Activated naive CD8-positive, alpha-beta T cell (primary cell): ENCODE measurements around the gene AMER2.

Experiments used
- H3K27ac Mint-ChIP-seq: one replicate; pipeline ENCODE4 v1.8.0; 2021; ENCODE audit warnings: mixed read lengths
- H3K27me3 Mint-ChIP-seq: one replicate; pipeline ENCODE4 v1.8.0; 2021; ENCODE audit warnings: mixed read lengths
- H3K36me3 Mint-ChIP-seq: one replicate; pipeline ENCODE4 v1.8.0; 2021; ENCODE audit warnings: mixed read lengths
- H3K4me1 Mint-ChIP-seq: one replicate; pipeline ENCODE4 v1.8.0; 2021; ENCODE audit warnings: low read depth, mixed read lengths
- H3K4me3 Mint-ChIP-seq: one replicate; pipeline ENCODE4 v1.8.0; 2021; ENCODE audit warnings: mild to moderate bottlenecking, mixed read lengths
- H3K9me3 Mint-ChIP-seq: one replicate; pipeline ENCODE4 v1.8.0; 2021; ENCODE audit warnings: low read depth, mixed read lengths

Gene AMER2, protein sequence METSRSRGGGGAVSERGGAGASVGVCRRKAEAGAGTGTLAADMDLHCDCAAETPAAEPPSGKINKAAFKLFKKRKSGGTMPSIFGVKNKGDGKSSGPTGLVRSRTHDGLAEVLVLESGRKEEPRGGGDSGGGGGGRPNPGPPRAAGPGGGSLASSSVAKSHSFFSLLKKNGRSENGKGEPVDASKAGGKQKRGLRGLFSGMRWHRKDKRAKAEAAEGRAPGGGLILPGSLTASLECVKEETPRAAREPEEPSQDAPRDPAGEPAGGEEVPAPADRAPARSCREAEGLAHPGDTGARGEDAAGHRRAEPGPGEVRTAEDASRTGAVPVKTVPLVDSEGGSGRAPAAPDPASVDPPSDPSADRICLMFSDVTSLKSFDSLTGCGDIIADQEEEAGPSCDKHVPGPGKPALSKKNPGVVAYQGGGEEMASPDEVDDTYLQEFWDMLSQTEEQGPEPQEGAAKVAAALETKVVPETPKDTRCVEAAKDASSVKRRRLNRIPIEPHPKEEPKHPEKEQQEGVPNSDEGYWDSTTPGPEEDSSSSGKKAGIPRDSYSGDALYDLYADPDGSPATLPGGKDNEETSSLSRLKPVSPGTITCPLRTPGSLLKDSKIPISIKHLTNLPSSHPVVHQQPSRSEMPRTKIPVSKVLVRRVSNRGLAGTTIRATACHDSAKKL

DNA sequence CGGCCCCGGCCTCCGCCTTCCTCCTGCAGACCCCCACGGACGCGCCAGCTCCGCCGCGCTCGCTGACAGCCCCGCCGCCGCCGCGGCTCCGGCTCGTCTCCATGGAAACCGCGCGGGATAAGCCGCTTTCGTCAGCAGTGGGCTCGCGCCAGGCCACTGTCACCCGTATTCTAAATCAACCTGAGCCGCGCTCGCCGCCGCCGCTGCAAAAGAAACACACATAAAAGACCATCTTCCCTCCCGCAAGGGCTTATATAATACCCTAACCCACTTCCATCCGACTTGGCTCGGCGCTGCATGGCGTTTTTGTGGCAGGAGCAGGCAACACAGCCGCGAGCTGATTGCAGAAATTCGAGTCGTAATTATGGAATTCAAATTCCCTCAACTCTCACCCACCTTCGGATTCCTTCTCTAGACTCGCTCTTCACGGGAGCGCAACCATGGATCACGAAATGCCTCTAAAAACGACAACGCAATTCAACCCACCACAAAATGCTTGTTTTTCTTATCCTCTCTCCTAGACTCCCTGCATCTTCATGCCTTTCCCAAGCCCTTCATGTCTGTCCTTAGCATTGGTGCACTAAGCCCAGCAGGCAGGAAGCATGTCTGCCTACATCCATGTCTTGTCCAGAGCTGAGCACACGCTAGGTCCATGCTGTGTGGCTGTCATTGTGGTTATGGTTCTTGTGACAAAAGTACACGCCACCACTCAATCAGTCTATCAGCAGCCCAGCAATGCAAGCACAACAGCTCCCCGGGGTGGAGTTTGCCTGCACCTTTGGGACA is at the start of gene AMER2:
AMER2 (minus strand) TSS at position 772 of the 786 bp plus-strand sequence; CDS start at position 103, 669 bp downstream.
- H3K27me3 Mint-ChIP-seq, result peaks cover 49% of the 10 kb centered on the region

DNA sequence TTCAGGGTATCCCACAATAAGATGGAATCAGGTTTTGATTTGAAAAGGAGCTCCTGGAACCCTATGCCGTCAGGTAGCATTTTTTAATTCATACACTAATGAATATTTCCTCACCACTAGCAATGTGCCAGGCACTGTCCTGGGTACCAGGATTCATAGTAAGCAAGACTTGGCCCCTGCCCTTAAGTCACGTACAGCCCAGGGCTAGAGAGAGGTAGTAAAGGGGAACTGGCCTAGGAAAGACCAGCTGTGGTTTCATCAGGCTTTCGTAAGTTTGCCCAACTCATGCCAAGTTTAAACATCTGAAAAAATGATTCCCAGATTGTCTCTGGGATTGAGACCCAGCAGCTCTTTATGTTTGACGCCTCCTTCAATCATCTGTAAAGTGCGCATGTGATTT is 45.9 kb upstream of the AMER2 start:
- Mint-ChIP-seq H3K27me3 (peaks cover 10% of the 10 kb centered on the region), H3K9me3 (no peaks in the 10 kb centered on the region), H3K4me3 (no peak overlapping the region), H3K27ac (no peak overlapping the region), H3K36me3 (no peaks in the 10 kb centered on the region), H3K4me1 (no peaks in the 10 kb centered on the region)

More for the DNA sequence above, at the start of gene AMER2:
- H3K27ac Mint-ChIP-seq, result no peak within 1 kb of the TSS
- no peaks in the 10 kb centered on the region for H3K36me3 Mint-ChIP-seq
- H3K4me1 Mint-ChIP-seq, result peaks cover 11% of the 10 kb centered on the region
- H3K4me3 Mint-ChIP-seq, result peak within 1 kb of the TSS; percentile 73
- H3K9me3 Mint-ChIP-seq, result no peaks in the 10 kb centered on the region

DNA sequence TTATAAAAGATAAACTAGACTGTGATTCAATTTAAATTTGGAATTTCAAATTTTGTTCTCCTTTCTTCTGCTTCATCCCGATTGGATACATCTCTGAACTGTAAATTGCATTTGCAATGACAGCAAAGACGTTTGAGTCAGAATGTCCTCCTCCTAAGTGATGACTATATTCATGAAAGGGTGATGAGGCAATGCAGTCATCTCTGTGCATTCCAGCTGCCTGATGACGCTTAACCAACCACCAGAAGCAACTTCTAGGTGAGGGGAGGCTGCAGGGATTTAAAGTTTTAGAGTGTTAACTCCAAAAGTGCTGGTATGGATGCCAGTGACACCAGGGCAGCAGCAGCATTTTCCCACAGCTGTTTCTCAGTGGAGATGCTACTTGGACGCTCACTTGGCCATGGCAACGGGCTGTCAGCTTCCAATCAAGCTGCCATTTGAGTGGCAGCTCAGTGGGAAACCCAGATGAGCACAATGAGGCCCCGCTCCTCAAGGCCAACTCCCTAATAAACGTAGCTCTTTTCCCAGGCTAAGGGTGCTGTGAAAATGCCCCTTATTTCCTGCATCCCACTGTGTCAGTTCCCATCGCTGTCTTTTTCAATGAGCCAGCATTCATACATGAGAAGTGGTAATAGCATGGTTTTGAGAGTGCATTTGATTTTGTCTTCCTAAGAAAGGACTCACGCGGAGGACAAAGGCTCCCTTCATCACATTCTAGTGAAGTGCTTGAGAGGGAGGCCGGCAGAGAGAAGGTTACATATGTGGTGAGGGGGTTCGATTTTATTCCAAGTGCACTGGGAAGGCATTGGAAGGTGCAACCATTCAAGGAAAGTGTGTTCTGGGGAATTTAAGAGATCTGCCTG is 45.2 kb upstream of the AMER2 start:
- Mint-ChIP-seq H3K36me3 (no peaks in the 10 kb centered on the region), H3K4me1 (no peaks in the 10 kb centered on the region), H3K4me3 (no peak overlapping the region), H3K27ac (no peak overlapping the region), H3K27me3 (peaks cover 6% of the 10 kb centered on the region), H3K9me3 (no peaks in the 10 kb centered on the region)

DNA sequence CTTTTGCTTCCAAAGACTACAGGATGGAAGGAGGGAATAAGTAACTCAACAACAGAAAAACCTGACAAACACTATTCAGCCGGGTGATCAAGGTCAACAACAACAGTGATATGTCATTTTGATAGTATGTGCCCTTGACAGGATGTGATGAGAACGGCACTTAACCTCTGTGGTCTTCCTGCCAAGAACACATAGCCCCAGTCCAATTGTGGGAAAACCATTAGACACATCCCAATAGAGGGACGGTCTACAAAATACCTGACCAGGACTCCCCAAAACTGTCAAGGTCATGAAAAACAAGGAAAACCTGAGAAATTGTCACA is 43.1 kb upstream of the AMER2 start:
- no peak overlapping the region for H3K4me3 Mint-ChIP-seq
- peaks cover 6% of the 10 kb centered on the region for H3K27me3 Mint-ChIP-seq
- no peaks in the 10 kb centered on the region for H3K4me1 Mint-ChIP-seq
- no peaks in the 10 kb centered on the region for H3K9me3 Mint-ChIP-seq
- H3K36me3 Mint-ChIP-seq, result no peaks in the 10 kb centered on the region
- H3K27ac Mint-ChIP-seq, result no peak overlapping the region

DNA sequence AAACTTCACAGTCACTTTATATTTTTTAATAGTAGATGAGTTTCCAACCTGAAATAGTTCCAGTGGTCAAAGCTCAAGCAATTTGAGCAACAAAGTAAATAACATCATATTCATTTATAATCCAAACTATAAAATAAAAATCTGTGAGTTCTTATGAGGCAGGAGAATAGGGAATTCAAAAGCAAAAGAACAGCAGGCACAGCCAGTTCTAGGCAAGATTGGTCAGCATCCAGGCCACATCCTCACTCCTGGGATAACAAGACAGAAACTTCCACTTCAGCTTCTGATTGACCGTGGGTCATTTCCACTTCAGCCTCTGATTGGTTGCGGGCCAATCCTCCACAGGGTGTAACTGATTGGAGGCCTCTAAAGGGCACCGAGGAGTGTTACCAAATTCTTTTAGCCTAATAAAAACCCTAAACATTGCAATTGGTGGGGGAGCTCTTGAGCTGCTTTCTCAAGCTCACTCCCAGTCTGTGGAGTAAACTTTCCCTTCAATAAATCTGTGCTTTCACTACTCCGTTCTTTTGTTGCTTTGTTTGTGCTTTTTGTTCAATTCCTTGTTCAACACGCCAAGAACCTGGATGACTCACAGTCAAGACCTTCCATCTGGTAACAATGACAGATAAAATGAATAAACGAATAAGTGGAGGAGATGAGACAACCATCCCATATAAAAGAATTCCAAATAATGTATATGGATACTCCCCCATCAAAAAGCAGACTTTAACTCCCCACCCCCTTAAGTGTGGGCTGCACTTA is 42.6 kb upstream of the AMER2 start:
- H3K27me3 Mint-ChIP-seq, result peaks cover 6% of the 10 kb centered on the region
- no peaks in the 10 kb centered on the region for H3K4me1 Mint-ChIP-seq
- no peaks in the 10 kb centered on the region for H3K36me3 Mint-ChIP-seq
- no peak overlapping the region for H3K27ac Mint-ChIP-seq
- no peaks in the 10 kb centered on the region for H3K9me3 Mint-ChIP-seq
- H3K4me3 Mint-ChIP-seq, result no peak overlapping the region

DNA sequence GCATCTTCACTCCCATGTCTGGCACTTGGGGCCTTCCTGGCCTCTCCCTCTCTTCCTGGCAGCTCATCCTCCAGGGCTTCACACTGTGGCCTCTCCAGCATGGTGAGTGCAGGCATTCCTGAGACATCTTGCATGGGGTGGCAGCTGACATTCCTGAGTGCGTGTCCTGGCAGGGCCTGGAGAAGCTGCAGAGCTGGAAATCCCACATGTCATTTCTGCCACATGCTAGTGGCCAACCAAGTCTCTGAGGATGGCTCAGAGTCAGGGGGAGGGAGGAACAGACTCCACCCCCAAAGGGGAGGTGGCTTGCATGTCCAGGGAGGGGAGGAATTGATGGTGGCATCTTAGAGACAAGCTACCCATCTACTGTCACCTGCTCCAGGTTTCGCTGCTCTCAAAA is 41.6 kb upstream of the AMER2 start:
- Mint-ChIP-seq H3K4me3 (no peak overlapping the region), H3K4me1 (no peaks in the 10 kb centered on the region)

DNA sequence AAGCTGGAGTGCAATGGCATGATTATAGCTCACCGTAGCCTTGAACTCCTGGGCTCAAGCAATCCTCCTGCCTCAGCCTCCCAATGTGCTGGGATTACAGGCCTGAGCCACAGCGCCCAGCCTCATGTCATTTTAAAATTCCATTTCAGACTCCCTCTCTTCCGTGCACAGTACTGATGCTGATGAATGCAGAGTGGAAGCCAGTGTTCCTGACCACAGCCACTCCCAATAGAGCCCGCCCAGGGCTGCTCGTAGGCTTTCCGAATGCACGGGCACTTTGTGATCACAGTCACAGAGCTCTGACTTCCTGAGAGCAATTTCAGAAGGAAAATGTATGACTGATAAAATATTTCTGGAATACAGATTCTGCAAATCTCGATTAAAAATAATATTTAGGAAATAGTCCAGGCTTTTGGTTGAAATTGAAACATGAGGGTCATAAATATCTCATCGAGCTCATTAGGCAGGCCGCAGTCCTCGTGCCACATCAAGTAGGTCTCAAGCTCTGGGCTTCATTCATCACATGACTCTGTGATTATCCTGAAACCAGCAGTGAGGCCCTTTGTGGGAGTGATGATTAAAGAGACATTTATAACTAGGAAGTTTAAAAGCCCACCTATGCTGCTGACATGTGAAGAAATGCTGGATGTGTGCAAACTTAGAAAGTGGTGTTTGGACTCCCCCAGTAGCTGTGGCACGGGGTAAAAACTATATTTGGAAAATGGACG is 38.9 kb upstream of the AMER2 start:
- H3K27ac Mint-ChIP-seq, result no peak overlapping the region
- H3K36me3 Mint-ChIP-seq, result no peaks in the 10 kb centered on the region
- no peaks in the 10 kb centered on the region for H3K9me3 Mint-ChIP-seq
- H3K27me3 Mint-ChIP-seq, result peaks cover 6% of the 10 kb centered on the region
- H3K4me1 Mint-ChIP-seq, result no peaks in the 10 kb centered on the region
- no peak overlapping the region for H3K4me3 Mint-ChIP-seq

More for the DNA sequence above, 41.6 kb upstream of the AMER2 start:
- Mint-ChIP-seq H3K36me3 (no peaks in the 10 kb centered on the region), H3K27ac (no peak overlapping the region), H3K27me3 (peaks cover 6% of the 10 kb centered on the region), H3K9me3 (no peaks in the 10 kb centered on the region)

DNA sequence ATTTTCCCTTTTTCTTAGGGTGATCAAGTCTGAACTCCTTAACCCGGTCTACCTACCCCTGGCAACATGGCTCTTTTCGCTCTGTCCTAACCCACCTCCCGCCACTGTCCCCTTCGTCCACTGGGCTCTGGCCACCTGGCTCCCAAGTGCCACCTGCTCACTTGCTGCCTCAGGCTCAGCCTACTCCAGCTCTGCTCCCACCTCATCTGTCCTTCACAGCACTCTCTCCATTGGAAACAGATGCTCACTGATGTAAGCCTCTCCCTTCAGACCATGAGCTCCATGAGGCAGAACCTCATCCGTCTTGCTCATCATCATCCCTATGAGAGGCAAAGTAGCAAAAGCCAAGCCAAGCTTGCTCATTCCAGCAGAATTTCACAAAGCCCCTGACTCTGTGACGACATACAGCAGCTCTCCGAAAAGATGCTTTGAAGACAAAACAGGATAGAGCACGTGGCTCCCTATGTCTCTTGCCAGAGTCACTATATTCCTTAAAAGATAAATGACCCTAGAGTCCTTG is 35.3 kb upstream of the AMER2 start:
- Mint-ChIP-seq H3K9me3 (no peaks in the 10 kb centered on the region), H3K36me3 (no peaks in the 10 kb centered on the region), H3K4me3 (no peak overlapping the region), H3K27ac (no peak overlapping the region), H3K27me3 (no peaks in the 10 kb centered on the region), H3K4me1 (peaks cover 4% of the 10 kb centered on the region)

DNA sequence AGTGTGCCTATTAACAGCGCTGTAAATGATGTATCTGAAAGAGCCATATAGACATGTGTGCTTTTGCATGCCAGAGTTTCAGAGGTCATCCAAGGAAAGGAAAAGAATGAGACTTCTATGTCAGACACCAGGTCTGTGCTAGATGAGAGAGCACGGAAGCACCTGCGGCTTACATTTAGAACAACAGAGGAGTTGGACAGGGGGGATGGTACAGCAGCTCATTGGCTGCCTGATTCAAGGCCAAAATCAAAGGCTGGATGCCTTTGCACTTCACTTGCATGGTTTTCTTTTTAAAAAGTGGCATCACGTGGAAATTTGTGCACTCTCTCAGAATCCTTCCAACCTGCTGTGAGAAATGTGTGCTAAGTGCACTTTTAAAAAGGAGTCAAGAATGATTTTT is 32.8 kb upstream of the AMER2 start:
- Mint-ChIP-seq H3K4me1 (peaks cover 4% of the 10 kb centered on the region), H3K36me3 (no peaks in the 10 kb centered on the region), H3K4me3 (no peak overlapping the region), H3K27ac (no peak overlapping the region), H3K9me3 (no peaks in the 10 kb centered on the region), H3K27me3 (peaks cover 1% of the 10 kb centered on the region)

DNA sequence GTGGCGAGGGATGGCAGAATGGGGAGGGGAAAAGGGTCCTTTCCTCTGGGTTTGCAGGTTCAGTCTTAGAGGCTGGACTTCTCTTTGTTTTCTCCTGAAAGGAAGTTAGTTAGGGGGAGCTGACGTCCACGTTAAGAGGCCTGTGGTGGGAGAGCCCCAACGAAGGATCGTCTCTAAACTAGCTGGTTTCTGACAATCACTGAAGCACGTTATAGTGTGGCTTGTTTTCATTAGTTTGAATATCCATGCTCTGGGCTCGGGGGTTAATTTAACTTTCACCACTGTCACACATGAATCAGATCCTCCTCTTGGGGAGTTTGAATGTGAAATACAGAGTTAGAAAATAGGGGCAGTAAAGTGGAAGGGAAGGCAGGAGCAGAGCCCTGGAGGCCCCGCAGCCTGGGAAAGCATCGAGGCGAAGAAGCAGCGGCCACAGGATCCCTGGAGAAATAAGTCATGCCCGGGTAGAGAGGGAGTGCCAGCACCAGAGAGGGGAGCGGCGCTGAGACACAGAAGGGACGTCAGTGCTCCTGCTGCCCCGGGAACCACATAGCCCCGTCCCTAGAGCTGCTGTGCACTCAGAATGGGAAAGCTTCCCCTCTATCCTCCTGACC is 31.1 kb upstream of the AMER2 start:
- peaks cover 1% of the 10 kb centered on the region for H3K27me3 Mint-ChIP-seq
- no peak overlapping the region for H3K4me3 Mint-ChIP-seq
- peaks cover 4% of the 10 kb centered on the region for H3K4me1 Mint-ChIP-seq
- no peak overlapping the region for H3K27ac Mint-ChIP-seq
- no peaks in the 10 kb centered on the region for H3K36me3 Mint-ChIP-seq
- H3K9me3 Mint-ChIP-seq, result no peaks in the 10 kb centered on the region

DNA sequence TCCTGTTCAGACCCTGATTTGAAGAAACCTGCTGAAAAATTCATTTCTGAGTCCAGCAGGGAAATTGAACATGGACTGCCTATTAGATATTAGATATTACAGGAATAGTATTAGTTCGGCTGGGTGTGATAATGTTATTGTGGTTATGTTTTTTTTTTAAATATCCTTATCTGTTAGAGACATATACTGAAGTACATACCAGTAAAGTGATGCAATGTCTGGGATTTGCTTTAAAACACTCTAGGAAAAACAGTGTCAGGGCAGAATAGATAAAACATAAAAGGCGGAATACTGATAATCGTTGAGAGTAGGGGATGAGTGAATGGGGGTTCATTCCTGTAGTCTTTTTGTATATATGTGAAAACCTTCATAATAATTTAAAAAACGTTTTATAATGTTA is 28.7 kb upstream of the AMER2 start:
- Mint-ChIP-seq H3K36me3 (no peaks in the 10 kb centered on the region), H3K4me3 (no peak overlapping the region), H3K4me1 (peaks cover 4% of the 10 kb centered on the region), H3K27me3 (peaks cover 7% of the 10 kb centered on the region), H3K9me3 (no peaks in the 10 kb centered on the region), H3K27ac (no peak overlapping the region)

DNA sequence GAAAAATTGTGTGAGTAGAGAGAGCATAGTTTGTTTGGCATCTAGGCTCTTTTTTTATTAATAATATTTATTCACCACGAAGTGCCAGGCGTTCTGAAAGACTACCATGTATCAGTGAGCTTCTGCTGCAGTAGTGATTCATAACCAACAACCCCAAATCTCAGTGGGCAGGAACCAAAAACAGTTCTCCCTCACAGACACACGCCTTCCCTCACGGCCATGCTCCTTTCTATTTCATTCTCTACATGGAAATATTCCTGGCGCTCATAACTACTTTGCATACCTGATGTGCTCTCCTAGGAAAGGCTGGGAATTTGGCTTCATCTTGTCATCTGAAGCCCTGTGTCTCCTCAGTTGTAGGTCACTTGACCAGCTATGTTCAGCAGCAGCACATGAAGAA is 26.6 kb upstream of the AMER2 start:
- Mint-ChIP-seq H3K4me3 (no peak overlapping the region), H3K36me3 (no peaks in the 10 kb centered on the region), H3K9me3 (no peaks in the 10 kb centered on the region), H3K27ac (no peak overlapping the region), H3K27me3 (peaks cover 7% of the 10 kb centered on the region), H3K4me1 (no peaks in the 10 kb centered on the region)

DNA sequence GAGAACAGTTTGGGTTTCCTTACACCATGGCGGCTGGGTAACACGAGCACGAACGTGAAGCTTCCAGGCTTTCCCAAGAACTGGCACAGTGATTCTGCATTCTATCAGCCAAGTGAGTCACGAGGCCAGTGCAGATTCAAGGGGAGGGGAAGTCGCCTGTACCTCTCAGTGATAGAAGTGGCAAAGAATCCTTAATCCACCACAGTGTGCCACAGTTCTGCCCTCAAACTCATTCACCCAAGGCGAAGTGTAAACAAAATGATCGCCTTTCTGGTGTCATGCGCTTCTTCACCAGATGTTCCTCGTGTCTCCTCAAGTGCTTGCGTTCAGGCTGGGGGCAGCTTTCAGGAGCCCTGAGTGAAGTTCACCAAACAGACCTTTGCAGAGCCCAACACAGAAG is 24.9 kb upstream of the AMER2 start:
- H3K27ac Mint-ChIP-seq, result no peak overlapping the region
- H3K4me3 Mint-ChIP-seq, result no peak overlapping the region
- H3K9me3 Mint-ChIP-seq, result no peaks in the 10 kb centered on the region
- H3K4me1 Mint-ChIP-seq, result no peaks in the 10 kb centered on the region
- H3K36me3 Mint-ChIP-seq, result no peaks in the 10 kb centered on the region
- peaks cover 13% of the 10 kb centered on the region for H3K27me3 Mint-ChIP-seq
